K562 (cell line): ENCODE data around the gene TSPAN13. TPM values are rescaled to one million over a fixed set of nuclear protein-coding genes. Genes with fewer than 3 reads are reported as not detected.
A peak's percentile ranks its signal among the peaks of the same experiment; 100 is the strongest.

Source experiments
- ARID1B ChIP-seq: fragments of 450-650 bp; IDR thresholded peaks from 2 replicates; pipeline ENCODE4 v1.6.1; 2016; ENCODE audit warnings: antibody characterized with exemption, mild to moderate bottlenecking, inconsistent platforms
- ATF6 ChIP-seq: sonication (generic); formaldehyde crosslinking; IDR thresholded peaks from 2 replicates; pipeline ENCODE4 v1.4.0; 2020; ENCODE audit warnings: mild to moderate bottlenecking, missing genetic modification reagents
- CBFA2T3 ChIP-seq: fragments of 450-650 bp; IDR thresholded peaks from 2 replicates; pipeline ENCODE4 v1.6.1; 2017
- FOS ChIP-seq: IDR thresholded peaks from 3 replicates; pipeline ENCODE4 v1.6.1; 2011; ENCODE audit not compliant: insufficient read length; ENCODE audit errors: extremely low read depth
- FOSL1 ChIP-seq: fragments of 200-800 bp; sonication (Bioruptor generic); conservative IDR thresholded peaks from 2 replicates; pipeline ENCODE4 v1.6.1; 2016; ENCODE audit warnings: missing genetic modification characterization, missing compliant biosample characterization
- GABPB1 ChIP-seq: sonication (generic); formaldehyde crosslinking; IDR thresholded peaks from 2 replicates; pipeline ENCODE4 v1.8.0; 2022; ENCODE audit warnings: mild to moderate bottlenecking, missing genetic modification reagents
- GATAD2A ChIP-seq: fragments of 450-650 bp; IDR thresholded peaks from 2 replicates; pipeline ENCODE4 v1.6.1; 2017
- HDAC3 ChIP-seq: fragments of 450-650 bp; IDR thresholded peaks from 2 replicates; pipeline ENCODE4 v1.6.1; 2018; ENCODE audit warnings: borderline replicate concordance, mild to moderate bottlenecking, moderate library complexity; ENCODE audit not compliant: partially characterized antibody
- MCM5 ChIP-seq: fragments of 450-650 bp; IDR thresholded peaks from 2 replicates; pipeline ENCODE4 v1.6.1; 2016; ENCODE audit warnings: low read depth
- MEIS2 ChIP-seq: fragments of 450-650 bp; IDR thresholded peaks from 2 replicates; pipeline ENCODE4 v1.6.1; 2014; ENCODE audit warnings: mild to moderate bottlenecking; ENCODE audit not compliant: partially characterized antibody
- POLR2AphosphoS5 ChIP-seq: IDR thresholded peaks from 2 replicates; pipeline ENCODE4 v1.6.1; 2011; ENCODE audit warnings: mild to moderate bottlenecking, low read depth, low read length, moderate library complexity; ENCODE audit not compliant: control insufficient read depth, insufficient read depth
- PTTG1 ChIP-seq: fragments of 450-650 bp; IDR thresholded peaks from 2 replicates; pipeline ENCODE4 v1.6.1; 2016; ENCODE audit warnings: low read depth, mild to moderate bottlenecking, missing genetic modification characterization, missing compliant biosample characterization
- ZNF785 ChIP-seq: fragments of 250-450 bp; sonication (Bioruptor Pico); IDR thresholded peaks from 2 replicates; pipeline ENCODE4 v1.4.0; 2020; ENCODE audit warnings: mild to moderate bottlenecking
- polyA plus RNA-seq, 8 experiments: library from polyadenylated mRNA; depleted of rRNA in 4 of 8; stranded (reverse) in 5 of 8; unstranded in 3 of 8; fragments of >200 nt; fragmentation: Nextera tagmentation in 2 of 8; fragmentation: Illumina TruSeq in 1 of 8; extraction: Ambion mirVana in 2 of 8; extraction: Trizol in 1 of 8; gene quantifications; 2 replicates each; pipeline versions ENCODE4 v1.2.1 to v1.2.3, GENCODE V29; 2011 to 2014; ENCODE audit warnings: inconsistent platforms in 1 of 8, missing spikeins in 1 of 8
- total RNA-seq, 7 experiments: library from RNA; depleted of rRNA in 6 of 7; stranded (reverse); fragments of >200 nt in 6 of 7; fragmentation: Illumina TruSeq in 2 of 7; extraction: Trizol in 2 of 7; gene quantifications; 2 replicates each; pipeline versions ENCODE4 v1.2.1 to v1.2.3, GENCODE V29; 2011 to 2021; ENCODE audit warnings: low replicate concordance in 1 of 7
- TF ChIP-seq, protein P1 (sequence below), 2 experiments: IDR thresholded peaks in 1 of 2; conservative IDR thresholded peaks in 1 of 2; 2 replicates each; pipeline ENCODE4 v1.6.1; 2016; ENCODE audit warnings: low read depth in 2 of 2, mild to moderate bottlenecking in 1 of 2, missing compliant biosample characterization in 1 of 2, missing genetic modification characterization in 1 of 2, moderate library complexity in 1 of 2
- TF ChIP-seq, protein P2 (sequence below): fragments of 250-450 bp; sonication (Bioruptor Pico); IDR thresholded peaks from 2 replicates; pipeline ENCODE4 v1.4.0; 2020
- TF ChIP-seq, protein P3 (sequence below): sonication (generic); formaldehyde crosslinking; IDR thresholded peaks from 2 replicates; pipeline ENCODE4 v1.8.1; 2023; ENCODE audit warnings: mild to moderate bottlenecking, missing genetic modification reagents, moderate library complexity

Gene TSPAN13
- total and polyA plus RNA-seq, 9 of the 15 experiments (the other 6 are each of a cell fraction or from before 2014, with no cell fraction given), result 7.8 to 46.3 (median 20.0) TPM

GRCh38 chr7:16738011-16738688 is 15.4 kb upstream of the TSPAN13 start (continued):
- TF ChIP-seq, protein P1, sequence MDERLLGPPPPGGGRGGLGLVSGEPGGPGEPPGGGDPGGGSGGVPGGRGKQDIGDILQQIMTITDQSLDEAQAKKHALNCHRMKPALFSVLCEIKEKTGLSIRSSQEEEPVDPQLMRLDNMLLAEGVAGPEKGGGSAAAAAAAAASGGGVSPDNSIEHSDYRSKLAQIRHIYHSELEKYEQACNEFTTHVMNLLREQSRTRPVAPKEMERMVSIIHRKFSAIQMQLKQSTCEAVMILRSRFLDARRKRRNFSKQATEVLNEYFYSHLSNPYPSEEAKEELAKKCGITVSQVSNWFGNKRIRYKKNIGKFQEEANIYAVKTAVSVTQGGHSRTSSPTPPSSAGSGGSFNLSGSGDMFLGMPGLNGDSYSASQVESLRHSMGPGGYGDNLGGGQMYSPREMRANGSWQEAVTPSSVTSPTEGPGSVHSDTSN (CRISPR knock-in tag; IDR thresholded peaks at IDR 0.05; ENCODE audit: low read depth), result peak; percentile 36; the same call in 1 of the 2 replicates
- TF ChIP-seq, protein P1 (tag; conservative IDR thresholded peaks at IDR 0.05; ENCODE audit: low read depth), result peak; percentile 91
- TF ChIP-seq, protein P2, sequence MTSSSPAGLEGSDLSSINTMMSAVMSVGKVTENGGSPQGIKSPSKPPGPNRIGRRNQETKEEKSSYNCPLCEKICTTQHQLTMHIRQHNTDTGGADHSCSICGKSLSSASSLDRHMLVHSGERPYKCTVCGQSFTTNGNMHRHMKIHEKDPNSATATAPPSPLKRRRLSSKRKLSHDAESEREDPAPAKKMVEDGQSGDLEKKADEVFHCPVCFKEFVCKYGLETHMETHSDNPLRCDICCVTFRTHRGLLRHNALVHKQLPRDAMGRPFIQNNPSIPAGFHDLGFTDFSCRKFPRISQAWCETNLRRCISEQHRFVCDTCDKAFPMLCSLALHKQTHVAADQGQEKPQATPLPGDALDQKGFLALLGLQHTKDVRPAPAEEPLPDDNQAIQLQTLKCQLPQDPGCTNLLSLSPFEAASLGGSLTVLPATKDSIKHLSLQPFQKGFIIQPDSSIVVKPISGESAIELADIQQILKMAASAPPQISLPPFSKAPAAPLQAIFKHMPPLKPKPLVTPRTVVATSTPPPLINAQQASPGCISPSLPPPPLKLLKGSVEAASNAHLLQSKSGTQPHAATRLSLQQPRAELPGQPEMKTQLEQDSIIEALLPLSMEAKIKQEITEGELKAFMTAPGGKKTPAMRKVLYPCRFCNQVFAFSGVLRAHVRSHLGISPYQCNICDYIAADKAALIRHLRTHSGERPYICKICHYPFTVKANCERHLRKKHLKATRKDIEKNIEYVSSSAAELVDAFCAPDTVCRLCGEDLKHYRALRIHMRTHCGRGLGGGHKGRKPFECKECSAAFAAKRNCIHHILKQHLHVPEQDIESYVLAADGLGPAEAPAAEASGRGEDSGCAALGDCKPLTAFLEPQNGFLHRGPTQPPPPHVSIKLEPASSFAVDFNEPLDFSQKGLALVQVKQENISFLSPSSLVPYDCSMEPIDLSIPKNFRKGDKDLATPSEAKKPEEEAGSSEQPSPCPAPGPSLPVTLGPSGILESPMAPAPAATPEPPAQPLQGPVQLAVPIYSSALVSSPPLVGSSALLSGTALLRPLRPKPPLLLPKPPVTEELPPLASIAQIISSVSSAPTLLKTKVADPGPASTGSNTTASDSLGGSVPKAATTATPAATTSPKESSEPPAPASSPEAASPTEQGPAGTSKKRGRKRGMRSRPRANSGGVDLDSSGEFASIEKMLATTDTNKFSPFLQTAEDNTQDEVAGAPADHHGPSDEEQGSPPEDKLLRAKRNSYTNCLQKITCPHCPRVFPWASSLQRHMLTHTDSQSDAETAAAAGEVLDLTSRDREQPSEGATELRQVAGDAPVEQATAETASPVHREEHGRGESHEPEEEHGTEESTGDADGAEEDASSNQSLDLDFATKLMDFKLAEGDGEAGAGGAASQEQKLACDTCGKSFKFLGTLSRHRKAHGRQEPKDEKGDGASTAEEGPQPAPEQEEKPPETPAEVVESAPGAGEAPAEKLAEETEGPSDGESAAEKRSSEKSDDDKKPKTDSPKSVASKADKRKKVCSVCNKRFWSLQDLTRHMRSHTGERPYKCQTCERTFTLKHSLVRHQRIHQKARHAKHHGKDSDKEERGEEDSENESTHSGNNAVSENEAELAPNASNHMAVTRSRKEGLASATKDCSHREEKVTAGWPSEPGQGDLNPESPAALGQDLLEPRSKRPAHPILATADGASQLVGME (CRISPR knock-in tag), result no peak
- TF ChIP-seq FOSL1 (tag) (0 out of 2 replicates have a peak, but pooled peaks have one; percentile 43), MEIS2 (peak; percentile 95), GABPB1 (CRISPR knock-in tag) (no peak), FOS (no peak), HDAC3 (no peak), GATAD2A (0 out of 2 replicates have a peak, but pooled peaks have one; percentile 21), MCM5 (no peak), ZNF785 (CRISPR knock-in tag) (no peak), PTTG1 (tag) (no peak), CBFA2T3 (peak; percentile 21; the same call in 1 of the 2 replicates), ARID1B (0 out of 2 replicates have a peak, but pooled peaks have one; percentile 11), POLR2AphosphoS5 (no peak), ATF6 (CRISPR knock-in tag) (no peak)
- TF ChIP-seq, protein P3, sequence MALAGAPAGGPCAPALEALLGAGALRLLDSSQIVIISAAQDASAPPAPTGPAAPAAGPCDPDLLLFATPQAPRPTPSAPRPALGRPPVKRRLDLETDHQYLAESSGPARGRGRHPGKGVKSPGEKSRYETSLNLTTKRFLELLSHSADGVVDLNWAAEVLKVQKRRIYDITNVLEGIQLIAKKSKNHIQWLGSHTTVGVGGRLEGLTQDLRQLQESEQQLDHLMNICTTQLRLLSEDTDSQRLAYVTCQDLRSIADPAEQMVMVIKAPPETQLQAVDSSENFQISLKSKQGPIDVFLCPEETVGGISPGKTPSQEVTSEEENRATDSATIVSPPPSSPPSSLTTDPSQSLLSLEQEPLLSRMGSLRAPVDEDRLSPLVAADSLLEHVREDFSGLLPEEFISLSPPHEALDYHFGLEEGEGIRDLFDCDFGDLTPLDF (CRISPR knock-in tag), result no peak
